Skeletal muscle tissue (tissue), 4 donors: ENCODE results near the gene NTSR2. TPM values are rescaled to one million over a fixed set of nuclear protein-coding genes. Genes with fewer than 3 reads are reported as not detected.

Source experiments
- H3K27ac ChIP-seq: one replicate; pipeline ENCODE4 v1.7.0; 2013; ENCODE audit warnings: mild to moderate bottlenecking, low read depth, low read length, inconsistent platforms
- H3K27me3 ChIP-seq, 3 donors: one replicate each; pipeline ENCODE4 v1.7.0; 2013; ENCODE audit warnings: low read length in 3 of 3; ENCODE audit not compliant: control insufficient read depth in 3 of 3, insufficient read depth in 3 of 3
- H3K36me3 ChIP-seq, 3 donors: one replicate each; pipeline ENCODE4 v1.7.0; 2013; ENCODE audit warnings: low read length in 3 of 3; ENCODE audit not compliant: control insufficient read depth in 3 of 3, insufficient read depth in 3 of 3
- H3K4me1 ChIP-seq, 3 donors: one replicate each; pipeline ENCODE4 v1.7.0; 2013; ENCODE audit warnings: low read length in 3 of 3, mild to moderate bottlenecking in 3 of 3; ENCODE audit not compliant: control insufficient read depth in 3 of 3, insufficient read depth in 3 of 3
- H3K4me3 ChIP-seq, 3 donors: one replicate each; pipeline ENCODE4 v1.7.0; 2013; ENCODE audit warnings: low read length in 3 of 3
- H3K9ac ChIP-seq, 3 donors: one replicate each; pipeline ENCODE4 v1.7.0; 2013; ENCODE audit warnings: low read length in 3 of 3, mild to moderate bottlenecking in 3 of 3, moderate library complexity in 2 of 3, low read depth in 1 of 3
- H3K9me3 ChIP-seq, 3 donors: one replicate each; pipeline ENCODE4 v1.7.0; 2013; ENCODE audit warnings: low read length in 3 of 3; ENCODE audit not compliant: control insufficient read depth in 3 of 3
- total RNA-seq: library from RNA; depleted of rRNA; stranded (reverse); fragments of >200 nt; gene quantifications from one replicate; pipeline ENCODE4 v1.2.3, GENCODE V29; 2014
- donor health status: Osteomylitis.

The NTSR2 gene
- total RNA-seq, 1 donor from 2014 or later = not detected

DNA sequence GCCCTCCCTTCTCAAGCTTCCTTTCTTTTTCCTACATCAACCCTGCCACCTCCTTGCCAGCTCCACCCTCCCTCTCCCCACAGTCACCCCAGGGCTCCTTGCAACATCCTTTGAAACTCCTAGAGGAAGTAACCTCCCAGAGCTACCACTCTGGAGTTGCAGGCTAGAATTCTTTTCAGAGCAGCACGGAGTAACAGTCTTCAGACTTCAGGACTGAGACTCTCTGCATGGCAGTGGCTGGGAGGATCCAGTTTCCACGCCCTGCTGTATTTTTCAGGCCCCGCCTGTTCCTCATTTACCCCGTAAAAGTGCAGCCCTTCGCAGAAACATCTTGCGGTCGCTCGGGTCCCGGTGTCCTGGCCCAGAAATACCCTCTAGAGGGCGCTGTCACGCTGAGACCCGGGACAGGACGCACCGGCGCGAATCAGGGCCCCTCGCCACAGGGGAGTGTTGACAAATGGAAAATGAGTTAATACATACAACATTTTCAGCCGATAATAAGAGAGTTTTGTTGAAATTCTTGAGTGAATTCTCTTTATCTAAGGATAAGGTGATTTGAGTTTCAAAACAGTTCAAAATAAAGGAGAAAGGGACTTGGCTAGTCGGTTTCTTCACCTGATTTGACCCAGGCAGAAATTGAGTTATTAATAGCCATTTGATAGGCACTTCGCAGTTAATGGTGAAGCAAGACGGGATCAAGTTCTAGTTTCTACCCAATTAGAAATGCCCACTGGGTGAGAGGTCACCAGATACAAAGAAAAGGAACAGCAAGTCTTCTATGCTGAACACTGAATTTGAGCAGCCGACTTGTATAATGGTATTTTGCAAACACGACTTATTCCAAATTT lies 18.5 kb upstream of the NTSR2 start:
- peak overlapping the region; percentile 46 to 64 (median 53) for H3K4me3 ChIP-seq
- H3K9me3 ChIP-seq = no peaks in the 10 kb centered on the region
- H3K4me1 ChIP-seq = peaks cover 23 to 53% (median 45%) of the 10 kb centered on the region in 3 donors
- no peaks in the 10 kb centered on the region for H3K36me3 ChIP-seq
- H3K27me3 ChIP-seq = peaks cover 0 to 4% (median 2%) of the 10 kb centered on the region in 3 donors
- peak overlapping the region; percentile 88 for H3K27ac ChIP-seq
- H3K9ac ChIP-seq = peak overlapping the region; percentile 62 to 82 (median 75)

- Histone ChIP-seq H3K9ac (peak overlapping the region; percentile 62 to 82 (median 75)), H3K27ac (peak overlapping the region; percentile 88), H3K4me1 (peaks cover 21 to 54% (median 42%) of the 10 kb centered on the region in 3 donors), H3K27me3 (peaks cover 0 to 4% (median 2%) of the 10 kb centered on the region in 3 donors), H3K4me3 (peak overlapping the region; percentile 46 to 64 (median 53)), H3K9me3 (no peaks in the 10 kb centered on the region), H3K36me3 (no peaks in the 10 kb centered on the region)
Observed at GRCh38 chr2:11687736-11688135, 17.7 kb upstream of the NTSR2 start.

DNA sequence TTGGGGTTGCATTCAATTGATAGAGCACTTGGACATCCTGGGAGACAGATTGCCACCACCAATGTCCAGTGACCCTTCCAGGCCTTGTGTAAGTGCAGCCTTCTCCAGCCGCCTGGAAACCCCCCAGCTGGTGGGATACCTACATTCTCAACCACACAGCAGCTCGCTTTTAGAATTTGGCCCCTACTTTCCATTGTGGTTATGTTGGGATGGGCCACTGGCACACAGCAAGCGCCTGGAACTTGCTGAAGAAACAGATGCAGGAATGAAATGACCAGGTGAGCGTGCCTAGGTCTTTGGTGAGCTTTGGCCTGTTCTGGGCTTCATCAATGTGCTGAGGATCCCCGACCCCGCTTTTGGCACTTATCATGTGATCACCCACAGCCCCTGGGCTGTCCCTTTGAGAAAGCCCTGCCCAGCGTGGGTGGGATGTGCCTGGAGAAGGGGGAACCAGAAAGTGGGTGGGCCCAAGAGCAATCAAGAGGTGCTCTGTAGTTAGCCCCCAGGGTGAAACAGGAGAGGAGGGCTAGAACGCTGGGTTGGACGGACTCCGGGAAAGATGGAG lies 16.0 kb upstream of the NTSR2 start:
- no peak overlapping the region for H3K27ac ChIP-seq
- H3K4me3 ChIP-seq = no peak overlapping the region
- H3K4me1 ChIP-seq = peaks cover 38 to 68% (median 56%) of the 10 kb centered on the region in 3 donors
- no peaks in the 10 kb centered on the region for H3K9me3 ChIP-seq
- H3K27me3 ChIP-seq = peaks cover 0 to 4% (median 2%) of the 10 kb centered on the region in 3 donors
- no peaks in the 10 kb centered on the region for H3K36me3 ChIP-seq
- H3K9ac ChIP-seq = no peak overlapping the region

- Histone ChIP-seq H3K9me3 (no peaks in the 10 kb centered on the region), H3K27ac (no peak overlapping the region), H3K36me3 (no peaks in the 10 kb centered on the region), H3K4me3 (no peak overlapping the region), H3K4me1 (peaks cover 45 to 78% (median 65%) of the 10 kb centered on the region in 3 donors), H3K9ac (no peak overlapping the region), H3K27me3 (peaks cover 0 to 4% (median 2%) of the 10 kb centered on the region in 3 donors)
Observed at GRCh38 chr2:11684894-11685460, 15.0 kb upstream of the NTSR2 start.

DNA sequence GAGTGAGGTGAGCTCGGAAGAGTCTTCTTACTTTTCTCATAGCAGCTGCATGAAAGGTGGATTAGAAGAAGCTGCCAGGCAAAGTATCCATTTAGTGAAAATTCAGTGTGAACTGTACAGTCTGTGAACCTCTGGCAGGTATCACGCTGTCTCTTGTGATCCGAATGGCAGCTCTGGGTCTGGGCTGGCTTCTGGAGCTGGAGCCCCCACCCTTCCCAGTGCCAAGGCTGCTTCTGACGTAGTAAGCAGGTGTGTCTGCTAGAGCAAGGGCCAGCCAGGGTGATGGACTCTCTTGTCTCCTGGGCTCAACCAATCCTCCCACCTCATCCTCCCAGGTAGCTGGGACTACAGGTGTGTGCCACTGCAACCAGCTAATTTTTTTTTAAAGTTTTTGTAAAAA lies 14.0 kb upstream of the NTSR2 start:
- no peaks in the 10 kb centered on the region for H3K9me3 ChIP-seq
- H3K27ac ChIP-seq = no peak overlapping the region
- H3K9ac ChIP-seq = peak overlapping the region in 2 of 3 donors; percentile 8 to 20
- H3K27me3 ChIP-seq = peaks cover 0 to 4% (median 2%) of the 10 kb centered on the region in 3 donors
- H3K36me3 ChIP-seq = no peaks in the 10 kb centered on the region
- H3K4me1 ChIP-seq = peaks cover 54 to 80% (median 72%) of the 10 kb centered on the region in 3 donors
- no peak overlapping the region for H3K4me3 ChIP-seq

DNA sequence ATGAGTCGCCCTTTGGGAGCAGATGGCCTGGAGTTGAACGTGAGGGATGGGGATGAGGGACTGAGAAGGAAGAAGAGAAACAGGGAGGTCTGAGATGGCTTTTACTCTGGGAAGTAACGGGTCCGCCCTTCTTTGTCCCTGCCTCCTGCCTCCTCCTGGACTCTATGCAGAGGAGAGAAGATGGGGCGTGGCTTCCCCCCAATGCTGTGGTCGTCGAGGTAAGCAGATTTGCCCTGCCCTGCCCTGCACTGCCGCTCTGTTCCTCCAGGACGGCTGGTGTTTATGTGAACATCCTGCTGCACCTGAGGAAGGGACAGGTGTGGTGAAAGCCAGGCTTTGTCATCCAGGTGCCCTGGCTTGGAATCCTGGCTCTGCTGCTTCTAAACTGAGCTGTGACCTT lies 13.5 kb upstream of the NTSR2 start:
- Histone ChIP-seq H3K36me3 (no peaks in the 10 kb centered on the region), H3K4me1 (peaks cover 56 to 82% (median 75%) of the 10 kb centered on the region in 3 donors), H3K27me3 (peaks cover 0 to 4% (median 2%) of the 10 kb centered on the region in 3 donors), H3K9me3 (no peaks in the 10 kb centered on the region), H3K27ac (no peak overlapping the region), H3K9ac (peak overlapping the region in 2 of 3 donors; percentile 8 to 20), H3K4me3 (no peak overlapping the region)

- Histone ChIP-seq H3K9ac (peak overlapping the region in 1 of 3 donors; percentile 60), H3K27ac (no peak overlapping the region), H3K27me3 (peaks cover 0 to 5% (median 2%) of the 10 kb centered on the region in 3 donors), H3K9me3 (no peaks in the 10 kb centered on the region), H3K4me1 (peaks cover 56 to 82% (median 76%) of the 10 kb centered on the region in 3 donors), H3K4me3 (no peak overlapping the region), H3K36me3 (no peaks in the 10 kb centered on the region)
Observed at GRCh38 chr2:11682590-11682915, 12.6 kb upstream of the NTSR2 start.

GRCh38 chr2:11681722-11682589 lies 12.0 kb upstream of the NTSR2 start:
- peaks cover 58 to 82% (median 75%) of the 10 kb centered on the region in 3 donors for H3K4me1 ChIP-seq
- no peak overlapping the region for H3K4me3 ChIP-seq
- H3K27ac ChIP-seq = peak overlapping the region; percentile 60
- peak overlapping the region in 2 of 3 donors; percentile 8 to 72 for H3K9ac ChIP-seq
- H3K9me3 ChIP-seq = no peaks in the 10 kb centered on the region
- H3K36me3 ChIP-seq = no peaks in the 10 kb centered on the region
- H3K27me3 ChIP-seq = peaks cover 0 to 7% (median 2%) of the 10 kb centered on the region in 3 donors

- H3K27me3 ChIP-seq = peaks cover 0 to 7% (median 5%) of the 10 kb centered on the region in 3 donors
- H3K4me1 ChIP-seq = peaks cover 58 to 83% (median 80%) of the 10 kb centered on the region in 3 donors
- no peaks in the 10 kb centered on the region for H3K9me3 ChIP-seq
- no peak overlapping the region for H3K4me3 ChIP-seq
- peak overlapping the region in 1 of 3 donors; percentile 72 for H3K9ac ChIP-seq
- peak overlapping the region; percentile 60 for H3K27ac ChIP-seq
- H3K36me3 ChIP-seq = no peaks in the 10 kb centered on the region
Observed at GRCh38 chr2:11680901-11681721, 11.1 kb upstream of the NTSR2 start.
